PC-9 (cell line): ENCODE data around the gene FRZB. TPM values are rescaled to one million over a fixed set of nuclear protein-coding genes. Genes with fewer than 3 reads are reported as not detected.

Source experiments
- BruUV-seq: library from RNA; stranded (reverse); fragments of 400-500 nt; replicated peaks from 2 replicates; lab custom pipeline; 2021; lab: Mats Ljungman, UMichigan
- CTCF ChIA-PET: fragments of 300-600 bp; sonication (Branson Sonifier 250); formaldehyde crosslinking; loops from one replicate; lab custom pipeline; 2022; ENCODE audit warnings: antibody characterized with exemption; lab: Charles Lee
- POLR2A ChIA-PET: fragments of 300-600 bp; sonication (Branson Sonifier 250); formaldehyde crosslinking; loops from one replicate; lab custom pipeline; 2022; ENCODE audit warnings: antibody characterized with exemption; ENCODE audit not compliant: unreplicated experiment; lab: Charles Lee
- DNase-seq, 2 experiments: peaks; one replicate each; pipeline versions ENCODE4 v3.0.0 to v3.0.0-alpha.2; 2015 to 2022; ENCODE audit warnings: mixed read lengths in 1 of 2
- H2AFZ ChIP-seq: fragments of 200-600 bp; sonication (generic); 2 replicates; pipeline ENCODE4 v1.8.1; 2017; ENCODE audit warnings: antibody characterized with exemption
- H3F3A ChIP-seq: fragments of 200-600 bp; sonication (generic); 2 replicates; pipeline ENCODE4 v1.8.1; 2017; ENCODE audit warnings: antibody characterized with exemption, mild to moderate bottlenecking, low read depth; ENCODE audit not compliant: insufficient read depth
- H3K27ac ChIP-seq: fragments of 200-600 bp; sonication (generic); 2 replicates; pipeline ENCODE4 v1.6.1; 2016; ENCODE audit warnings: mixed run types
- H3K27me3 ChIP-seq: fragments of 200-600 bp; sonication (generic); 2 replicates; pipeline ENCODE4 v1.6.1; 2016; ENCODE audit warnings: low read depth, mixed run types; ENCODE audit not compliant: insufficient read depth
- H3K36me3 ChIP-seq: fragments of 200-600 bp; sonication (generic); 2 replicates; pipeline ENCODE4 v1.6.1; 2016; ENCODE audit warnings: low read depth, mixed run types
- H3K4me1 ChIP-seq: fragments of 200-600 bp; sonication (generic); replicated peaks from 2 replicates; pipeline ENCODE4 v1.6.1; 2016; ENCODE audit warnings: mixed run types; ENCODE audit not compliant: insufficient read depth
- H3K4me2 ChIP-seq: fragments of 200-600 bp; sonication (generic); 2 replicates; pipeline ENCODE4 v1.6.1; 2017; ENCODE audit warnings: mixed run types
- H3K4me3 ChIP-seq: fragments of 200-600 bp; sonication (generic); 2 replicates; pipeline ENCODE4 v1.6.1; 2016; ENCODE audit warnings: mixed run types
- H3K79me2 ChIP-seq: fragments of 200-600 bp; sonication (generic); 2 replicates; pipeline ENCODE4 v1.6.1; 2017; ENCODE audit warnings: low read depth, mixed run types
- H3K9me2 ChIP-seq: fragments of 200-600 bp; sonication (generic); 2 replicates; pipeline ENCODE4 v1.8.1; 2017; ENCODE audit warnings: mild to moderate bottlenecking; ENCODE audit not compliant: insufficient read depth
- H3K9me3 ChIP-seq: fragments of 200-600 bp; sonication (generic); 2 replicates; pipeline ENCODE4 v1.8.1; 2016; ENCODE audit warnings: low read depth; ENCODE audit not compliant: insufficient read depth
- H4K20me1 ChIP-seq: fragments of 200-600 bp; sonication (generic); 2 replicates; pipeline ENCODE4 v1.8.1; 2017; ENCODE audit not compliant: insufficient read depth
- CTCF ChIP-seq: fragments of 200-600 bp; sonication (generic); conservative IDR thresholded peaks from 2 replicates; pipeline ENCODE4 v1.6.1; 2017; ENCODE audit warnings: mixed run types, antibody characterized with exemption, mild to moderate bottlenecking, moderate library complexity
- EZH2 ChIP-seq: fragments of 200-600 bp; sonication (generic); IDR thresholded peaks from 2 replicates; pipeline ENCODE4 v1.8.0; 2017; ENCODE audit warnings: antibody characterized with exemption, low read depth
- intact Hi-C: fragments of 100-400 bp; cut with micrococcal nuclease; formaldehyde crosslinking; loops from one replicate; pipeline ENCODE4 v1.10.0; 2022; ENCODE audit not compliant: unreplicated experiment
- total RNA-seq: library from RNA; stranded (reverse); gene quantifications from 2 replicates; pipeline ENCODE4 v1.2.3, GENCODE V29; 2021

The FRZB gene
- total RNA-seq, 1 experiment from 2014 or later: 0.15 TPM

DNA sequence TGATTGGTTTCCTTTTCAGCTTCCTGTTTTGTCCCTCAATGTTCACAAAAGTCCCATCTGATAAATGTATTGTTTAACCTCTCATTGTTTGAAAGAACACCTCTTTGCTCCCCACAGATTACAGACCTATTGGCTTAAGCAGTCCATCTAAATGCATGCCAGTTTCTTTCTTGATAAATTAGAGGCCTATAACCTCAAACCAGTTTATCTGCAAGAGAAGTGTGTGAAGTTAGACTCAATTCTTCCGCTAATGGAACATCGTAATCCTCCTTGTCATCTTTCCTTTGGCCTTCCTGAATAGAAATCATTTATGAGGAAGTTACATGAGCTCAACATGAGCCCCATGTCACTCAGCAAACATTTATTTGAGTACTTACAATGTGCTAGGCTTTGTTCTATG is 74.0 kb downstream of the FRZB start:
- Histone ChIP-seq H3K79me2 (no peaks in the 10 kb centered on the region), H3K4me1 (no peaks in the 10 kb centered on the region), H3K27me3 (no peaks in the 10 kb centered on the region), H3K9me3 (no peaks in the 10 kb centered on the region), H3K27ac (no peak overlapping the region), H4K20me1 (no peaks in the 10 kb centered on the region), H3K4me2 (no peak overlapping the region), H3K9me2 (no peaks in the 10 kb centered on the region), H3K4me3 (no peak overlapping the region), H3K36me3 (no peaks in the 10 kb centered on the region), H2AFZ (no peak overlapping the region), H3F3A (no peaks in the 10 kb centered on the region)
- no peak for TF ChIP-seq CTCF
- TF ChIP-seq EZH2: no peak
- intact Hi-C loops: no loop called here
- DNase-seq: no peak
- BruUV-seq: no TSS peak
- CTCF ChIA-PET: no interaction called here
- POLR2A ChIA-PET: no interaction called here

- BruUV-seq: no TSS peak
- H3K4me3 ChIP-seq: no peak overlapping the region
- no peaks in the 10 kb centered on the region for H3K27me3 ChIP-seq
- H3K9me2 ChIP-seq: no peaks in the 10 kb centered on the region
- H3K27ac ChIP-seq: no peak overlapping the region
- intact Hi-C loops: loop anchor here (1.0 to 10.0 kb wide), 4 partner anchors 150 to 460 kb away; no protein-coding TSS in a partner anchor
- H3K36me3 ChIP-seq: 0 out of 2 replicates have a peak, but pooled peaks cover 7% of the 10 kb centered on the region
- no peaks in the 10 kb centered on the region; the same call in 1 of the 2 replicates for H4K20me1 ChIP-seq
- no peaks in the 10 kb centered on the region for H3K4me1 ChIP-seq
- H3K79me2 ChIP-seq: no peaks in the 10 kb centered on the region
- TF ChIP-seq EZH2 (no peak), CTCF (peak; percentile 81)
- CTCF ChIA-PET: interaction anchor here (1.9 kb wide), 1 partner anchor 195 kb away, joined by 10 read pairs; no protein-coding TSS in a partner anchor
- H2AFZ ChIP-seq: no peak overlapping the region
- POLR2A ChIA-PET: no interaction called here
- no peaks in the 10 kb centered on the region for H3K9me3 ChIP-seq
- DNase-seq: peak in 1 of 2 experiments; percentile 46
- H3F3A ChIP-seq: no peaks in the 10 kb centered on the region; the same call in 1 of the 2 replicates
- no peak overlapping the region for H3K4me2 ChIP-seq
Measured at GRCh38 chr2:182784777-182785176, 81.7 kb downstream of the FRZB start.

GRCh38 chr2:182784058-182784706 is 82.3 kb downstream of the FRZB start:
- H3K4me1 ChIP-seq: no peaks in the 10 kb centered on the region
- intact Hi-C loops: loop anchor here (1.0 to 10.0 kb wide), 4 partner anchors 151 to 461 kb away; no protein-coding TSS in a partner anchor
- H3K79me2 ChIP-seq: no peaks in the 10 kb centered on the region
- H2AFZ ChIP-seq: no peak overlapping the region
- no peak overlapping the region for H3K4me2 ChIP-seq
- TF ChIP-seq EZH2 (no peak), CTCF (no peak)
- H4K20me1 ChIP-seq: no peaks in the 10 kb centered on the region; the same call in 1 of the 2 replicates
- no peaks in the 10 kb centered on the region; the same call in 1 of the 2 replicates for H3F3A ChIP-seq
- H3K27ac ChIP-seq: no peak overlapping the region
- DNase-seq: no peak
- H3K9me3 ChIP-seq: no peaks in the 10 kb centered on the region
- no peak overlapping the region for H3K4me3 ChIP-seq
- H3K9me2 ChIP-seq: no peaks in the 10 kb centered on the region
- POLR2A ChIA-PET: no interaction called here
- H3K36me3 ChIP-seq: peaks cover 9% of the 10 kb centered on the region; the same call in 1 of the 2 replicates
- no TSS peak for BruUV-seq
- CTCF ChIA-PET: interaction anchor here (1.9 kb wide), 1 partner anchor 196 kb away, joined by 10 read pairs; no protein-coding TSS in a partner anchor
- no peaks in the 10 kb centered on the region for H3K27me3 ChIP-seq

Other genes starting within 250 kb of the FRZB start
- gene DNAJC10, start 150.4 kb downstream of the FRZB start, total RNA-seq: 160 and 167 TPM in 2 replicates
- 274 and 308 TPM in 2 replicates for gene NCKAP1, start 171.8 kb upstream of the FRZB start, total RNA-seq
- gene DUSP19, start 212.1 kb upstream of the FRZB start, total RNA-seq: 6.2 and 8.6 TPM in 2 replicates